Pancreas (tissue), 10 donors: ENCODE measurements around the gene CA4. TPM values are rescaled to one million over a fixed set of nuclear protein-coding genes. Genes with fewer than 3 reads are reported as not detected.
A peak's percentile ranks its signal among the peaks of the same experiment; 100 is the strongest.

Experiments used
- ATAC-seq, 4 donors: fragments of 200-7000 bp; cut with Tn5 transposase; one replicate each; pipeline versions ENCODE4 v1.8.0 to v1.9.1; 2020; ENCODE audit warnings: mild to moderate bottlenecking in 4 of 4, moderate library complexity in 4 of 4
- DNase-seq, 6 donors: peaks; one replicate each; pipeline ENCODE4 v3.0.0-alpha.2; 2020
- FAIRE-seq: peaks from 2 replicates; lab custom pipeline; 2012; peaks lifted over from hg19 to GRCh38; lab: Jason Lieb, UNC
- H3K27ac ChIP-seq, 4 donors: fragments of 200-600 bp; sonication (generic); 1 replicate in 3 of 4; 2 replicates in 1 of 4; pipeline versions ENCODE4 v1.5.0 to v1.8.0; 2020
- H3K27me3 ChIP-seq, 4 donors: fragments of 200-600 bp; one replicate each; pipeline ENCODE4 v1.8.0; 2021
- H3K36me3 ChIP-seq, 3 donors: fragments of 200-600 bp; sonication (generic) in 1 of 3; one replicate each; pipeline versions ENCODE4 v1.5.0 to v1.8.0; 2020 to 2021
- H3K4me1 ChIP-seq, 3 donors: fragments of 200-600 bp; one replicate each; pipeline ENCODE4 v1.8.0; 2021
- H3K4me3 ChIP-seq, 4 donors: fragments of 200-600 bp; sonication (generic) in 2 of 4; one replicate each; pipeline versions ENCODE4 v1.5.0 to v1.8.0; 2020 to 2021
- H3K9me3 ChIP-seq, 4 donors: fragments of 200-600 bp; one replicate each; pipeline ENCODE4 v1.8.0; 2021
- CTCF ChIP-seq, 4 donors: fragments of 200-600 bp; sonication (generic) in 3 of 4; IDR thresholded peaks; one replicate each; pipeline versions ENCODE4 v1.5.0 to v1.8.0; 2021; ENCODE audit warnings: antibody characterized with exemption in 4 of 4
- WGBS, 2 donors: extraction: QIAGEN DNeasy Blood & Tissue Kit; methylation state at CpG; one replicate each; pipeline ENCODE4 v1.1.7; 2013; 5-methylcytosine and 5-hydroxymethylcytosine counted together
- intact Hi-C, 3 donors: fragments of 100-400 bp; cut with DNase I; formaldehyde crosslinking; loops; one replicate each; pipeline versions ENCODE4 v1.11.1 to v1.14.2; 2022
- polyA plus RNA-seq, 2 donors: library from polyadenylated mRNA; stranded (reverse); fragments of 200-250 nt; gene quantifications; one replicate each; pipeline ENCODE4 v1.2.3, GENCODE V29; 2013
- total RNA-seq, 6 donors: library from RNA; stranded (reverse); fragmentation: NEBNext Ultra II Directional in 4 of 6; extraction: Animal tissue kit (Norgen Biotek cat#: 25700) in 4 of 6; gene quantifications; one replicate each; pipeline versions ENCODE4 v1.2.1 to v1.2.4, GENCODE V29; 2021 to 2023
- donor health status: healthy with polysubstance abuse.
- donor health status: DM: no; HTN: no; CAD: no; lungs with moderate emphysema.
- donor health status: DM: no; HTN: no; CAD: no.
- donor health status: control.
- donor health status: control.
- donor health status: Bipolar disorder and iron deficiency.
- donor health status: DM: yes; HTN: yes; CAD: no.
- donor health status: DM: no; HTN: no; CAD: no.
- donor health status: DM: no; HTN: no; CAD: no.
- donor health status: DM: yes; HTN: yes; CAD: no.

The CA4 gene
- total and polyA plus RNA-seq, 8 donors, result 7.5 to 75.7 (median 20.0) TPM

- WGBS, 2 donors, result 76 to 82% methylated on average over 6 of the region's 6 CpGs
- no peak overlapping the region for H3K4me3 ChIP-seq
- DNase-seq (no peak), ATAC-seq (no peak), FAIRE-seq (no peak)
- intact Hi-C loops, result no loop called here
- H3K27me3 ChIP-seq, result no peaks in the 10 kb centered on the region
- TF ChIP-seq CTCF (IDR thresholded peaks at IDR 0.05), result no peak
- H3K36me3 ChIP-seq, result no peaks in the 10 kb centered on the region
- peaks cover 0 to 3% (median 0%) of the 10 kb centered on the region in 3 donors for H3K4me1 ChIP-seq
- H3K27ac ChIP-seq, result no peak overlapping the region
- no peaks in the 10 kb centered on the region for H3K9me3 ChIP-seq
Observed at GRCh38 chr17:60159479-60159866, 9.7 kb downstream of the CA4 start.

GRCh38 chr17:60160829-60161501 is 11.2 kb downstream of the CA4 start:
- DNase-seq, result peak in 1 of 6 donors; percentile 44
- peak overlapping the region; percentile 61 to 76 (median 63) for H3K27ac ChIP-seq
- 63% methylated on average over 10 of the region's 10 CpGs for WGBS, 2 donors
- no peaks in the 10 kb centered on the region for H3K27me3 ChIP-seq
- no peak for FAIRE-seq
- peaks cover 0 to 3% (median 0%) of the 10 kb centered on the region in 3 donors for H3K4me1 ChIP-seq
- intact Hi-C loops, result no loop called here
- TF ChIP-seq CTCF (IDR thresholded peaks at IDR 0.05), result no peak
- no peak overlapping the region for H3K4me3 ChIP-seq
- no peaks in the 10 kb centered on the region for H3K36me3 ChIP-seq
- no peak for ATAC-seq
- H3K9me3 ChIP-seq, result no peaks in the 10 kb centered on the region

GRCh38 chr17:60161598-60162330 is 12.0 kb downstream of the CA4 start:
- intact Hi-C loops, result no loop called here
- no peaks in the 10 kb centered on the region for H3K27me3 ChIP-seq
- peak overlapping the region; percentile 61 to 76 (median 63) for H3K27ac ChIP-seq
- H3K9me3 ChIP-seq, result no peaks in the 10 kb centered on the region
- no peak for FAIRE-seq
- no peak for TF ChIP-seq CTCF (IDR thresholded peaks at IDR 0.05)
- no peak overlapping the region for H3K4me3 ChIP-seq
- DNase-seq, result peak in 4 of 6 donors; percentile 33 to 81 (median 54)
- peak; percentile 51 to 74 (median 59) for ATAC-seq
- WGBS, 2 donors, result 30 to 35% methylated on average over 16 to 17 of the region's 17 CpGs
- H3K36me3 ChIP-seq, result no peaks in the 10 kb centered on the region
- H3K4me1 ChIP-seq, result peaks cover under 1 to 3% (median under 1%) of the 10 kb centered on the region in 3 donors

- Histone ChIP-seq H3K36me3 (no peaks in the 10 kb centered on the region), H3K27ac (no peak overlapping the region), H3K9me3 (no peaks in the 10 kb centered on the region), H3K27me3 (no peaks in the 10 kb centered on the region), H3K4me3 (no peak overlapping the region), H3K4me1 (peaks cover 12 to 13% (median 12%) of the 10 kb centered on the region in 3 donors)
- WGBS, 2 donors, result 80 to 81% methylated on average over 20 of the region's 20 CpGs
- TF ChIP-seq CTCF (IDR thresholded peaks at IDR 0.05), result no peak
- DNase-seq, result no peak
- no peak for ATAC-seq
- no peak for FAIRE-seq
- intact Hi-C loops, result no loop called here
Observed at GRCh38 chr17:60163108-60163784, 13.5 kb downstream of the CA4 start.
